ENCODE data around the gene TALDO1. TPM values are rescaled to one million over a fixed set of nuclear protein-coding genes. Genes with fewer than 3 reads are reported as not detected.
A peak's percentile ranks its signal among the peaks of the same experiment; 100 is the strongest.

TALDO1 gene
- total and polyA plus RNA-seq, 7 experiments from 2014 or later, result 61.4 to 272 (median 179) TPM

GRCh38 chr11:798093-798713, 50.9 kb downstream of the TALDO1 start, which contains the start of gene SLC25A22:
SLC25A22 (minus strand) TSS chr11:798281; CDS start chr11:795006, 3,275 bp downstream.
- H3K9me3 Mint-ChIP-seq, result no peaks in the 10 kb centered on the region
- ATAC-seq (peak; percentile 82), DNase-seq (peak; percentile 66 to 93 (median 83))
- H3K36me3 ChIP-seq (ENCODE audit: control insufficient read depth in 2 of 3, insufficient read depth in 3 of 3, low read length in 3 of 3), result peaks cover 0 to 51% (median 5%) of the 10 kb centered on the region in 3 experiments
- peak within 1 kb of the TSS; percentile 84 to 99 (median 90) for H3K4me3 Mint-ChIP-seq
- peak within 1 kb of the TSS; percentile 93 for H3K27ac ChIP-seq (ENCODE audit: low read depth, low read length)
- H3K27me3 Mint-ChIP-seq, result no peaks in the 10 kb centered on the region
- H3K4me3 ChIP-seq (ENCODE audit: low read length), result peak within 1 kb of the TSS; percentile 87
- intact Hi-C loops (cut with micrococcal nuclease), result loop anchor here (1.0 to 10.0 kb wide), 8 partner anchors 21 to 591 kb away; partner anchors contain the start of genes AP2A2 (in 1 of the 2), BET1L (in 1 of the 2), LMNTD2 (in 1 of the 2) and PSMD13 (in 1 of the 2)
- ChIA-PET POLR2A (interaction anchor here (0.9 to 8.5 kb wide), 7 partner anchors 8 to 222 kb away, joined by 3 to 66 read pairs (median 5); partner anchors contain the start of genes GATD1, PHRF1, PNPLA2 and RPLP2), CTCF (interaction anchor here (0.7 kb wide), 1 partner anchor 109 kb away, joined by 5 read pairs; no protein-coding TSS in a partner anchor)
- H3K27me3 ChIP-seq (ENCODE audit: control insufficient read depth in 2 of 2, insufficient read depth in 2 of 2, low read length in 2 of 2), result no peaks in the 10 kb centered on the region
- no peaks in the 10 kb centered on the region for H3K9me3 ChIP-seq (ENCODE audit: control insufficient read depth in 2 of 3, low read length in 3 of 3)
- H3K27ac Mint-ChIP-seq, result peak within 1 kb of the TSS; percentile 61 to 94 (median 92)
- peaks cover 14 to 16% of the 10 kb centered on the region in 2 donors for H3K4me1 ChIP-seq (ENCODE audit: control insufficient read depth in 2 of 2, insufficient read depth in 2 of 2, low read length in 2 of 2)
- peaks cover 0 to 15% (median 12%) of the 10 kb centered on the region in 7 donors for H3K4me1 Mint-ChIP-seq
- H3K36me3 Mint-ChIP-seq, result peaks cover 0 to 6% (median 0%) of the 10 kb centered on the region in 5 donors

- ChIA-PET POLR2A (interaction anchor here (1.2 to 8.5 kb wide), 3 partner anchors 9 to 20 kb away, joined by 3 to 66 read pairs (median 5); partner anchors contain the start of genes PNPLA2 and RPLP2), CTCF (interaction anchor here (0.8 kb wide), 1 partner anchor 49 kb away, joined by 3 read pairs; no protein-coding TSS in a partner anchor)
- no peak overlapping the region for H3K27ac ChIP-seq (ENCODE audit: low read depth, low read length)
- no peak for ATAC-seq
- H3K27ac Mint-ChIP-seq, result peak overlapping the region in 1 of 9 donors; percentile 4
- intact Hi-C loops (cut with micrococcal nuclease), result loop anchor here (5.0 to 10.0 kb wide), 5 partner anchors 72 to 562 kb away; partner anchors contain the start of genes AP2A2 (in 1 of the 2), LMNTD2 (in 1 of the 2), PSMD13 (in 1 of the 2) and RASSF7 (in 1 of the 2)
- peaks cover 0 to 38% (median 5%) of the 10 kb centered on the region in 3 experiments for H3K36me3 ChIP-seq (ENCODE audit: control insufficient read depth in 2 of 3, insufficient read depth in 3 of 3, low read length in 3 of 3)
- H3K9me3 Mint-ChIP-seq, result no peaks in the 10 kb centered on the region
- peaks cover 21 to 29% of the 10 kb centered on the region in 2 donors for H3K4me1 ChIP-seq (ENCODE audit: control insufficient read depth in 2 of 2, insufficient read depth in 2 of 2, low read length in 2 of 2)
- DNase-seq, result no peak
- no peaks in the 10 kb centered on the region for H3K9me3 ChIP-seq (ENCODE audit: control insufficient read depth in 2 of 3, low read length in 3 of 3)
- peaks cover 0 to 21% (median 16%) of the 10 kb centered on the region in 7 donors for H3K4me1 Mint-ChIP-seq
- H3K27me3 ChIP-seq (ENCODE audit: control insufficient read depth in 2 of 2, insufficient read depth in 2 of 2, low read length in 2 of 2), result no peaks in the 10 kb centered on the region
- H3K4me3 Mint-ChIP-seq, result peak overlapping the region in 2 of 10 donors; percentile 25 to 61
- H3K4me3 ChIP-seq (ENCODE audit: low read length), result no peak overlapping the region
- no peaks in the 10 kb centered on the region for H3K27me3 Mint-ChIP-seq
- peaks cover 0 to 4% (median 0%) of the 10 kb centered on the region in 5 donors for H3K36me3 Mint-ChIP-seq
Measured at GRCh38 chr11:799641-800316, 52.5 kb downstream of the TALDO1 start.

- H3K27ac ChIP-seq (ENCODE audit: low read depth, low read length), result no peak overlapping the region
- Mint-ChIP-seq H3K4me3 (peak overlapping the region in 2 of 10 donors; percentile 18 to 25), H3K36me3 (peaks cover 0 to 4% (median 0%) of the 10 kb centered on the region in 5 donors), H3K27me3 (no peaks in the 10 kb centered on the region), H3K27ac (no peak overlapping the region), H3K4me1 (peaks cover 0 to 21% (median 16%) of the 10 kb centered on the region in 7 donors), H3K9me3 (no peaks in the 10 kb centered on the region)
- peaks cover 0 to 38% (median 5%) of the 10 kb centered on the region in 3 experiments for H3K36me3 ChIP-seq (ENCODE audit: control insufficient read depth in 2 of 3, insufficient read depth in 3 of 3, low read length in 3 of 3)
- ChIA-PET CTCF (no interaction called here), POLR2A (interaction anchor here (1.7 to 8.5 kb wide), 2 partner anchors 9 to 19 kb away, joined by 4 to 66 read pairs; partner anchors contain the start of gene PNPLA2)
- H3K9me3 ChIP-seq (ENCODE audit: control insufficient read depth in 2 of 3, low read length in 3 of 3), result no peaks in the 10 kb centered on the region
- no peak overlapping the region for H3K4me3 ChIP-seq (ENCODE audit: low read length)
- intact Hi-C loops (cut with micrococcal nuclease), result no loop called here
- ATAC-seq (no peak), DNase-seq (no peak)
- H3K4me1 ChIP-seq (ENCODE audit: control insufficient read depth in 2 of 2, insufficient read depth in 2 of 2, low read length in 2 of 2), result peaks cover 17 to 29% of the 10 kb centered on the region in 2 donors
- H3K27me3 ChIP-seq (ENCODE audit: control insufficient read depth in 2 of 2, insufficient read depth in 2 of 2, low read length in 2 of 2), result no peaks in the 10 kb centered on the region
Measured at GRCh38 chr11:800473-800872, 53.2 kb downstream of the TALDO1 start.

- Histone ChIP-seq H3K27me3 (ENCODE audit: control insufficient read depth in 2 of 2, insufficient read depth in 2 of 2, low read length in 2 of 2) (no peaks in the 10 kb centered on the region), H3K9me3 (ENCODE audit: control insufficient read depth in 2 of 3, low read length in 3 of 3) (no peaks in the 10 kb centered on the region), H3K4me3 (ENCODE audit: low read length) (no peak overlapping the region), H3K4me1 (ENCODE audit: control insufficient read depth in 2 of 2, insufficient read depth in 2 of 2, low read length in 2 of 2) (peaks cover 15 to 28% of the 10 kb centered on the region in 2 donors), H3K27ac (ENCODE audit: low read depth, low read length) (no peak overlapping the region), H3K36me3 (ENCODE audit: control insufficient read depth in 2 of 3, insufficient read depth in 3 of 3, low read length in 3 of 3) (peaks cover 0 to 35% (median 5%) of the 10 kb centered on the region in 3 experiments)
- peak overlapping the region in 3 of 10 donors; percentile 21 to 58 (median 25) for H3K4me3 Mint-ChIP-seq
- H3K9me3 Mint-ChIP-seq, result no peaks in the 10 kb centered on the region
- POLR2A ChIA-PET, result interaction anchor here (1.7 to 8.5 kb wide), 2 partner anchors 10 to 18 kb away, joined by 4 to 66 read pairs; partner anchors contain the start of gene PNPLA2
- peak overlapping the region in 1 of 9 donors; percentile 18 for H3K27ac Mint-ChIP-seq
- peaks cover 0 to 17% (median 13%) of the 10 kb centered on the region in 7 donors for H3K4me1 Mint-ChIP-seq
- H3K36me3 Mint-ChIP-seq, result peaks cover 0 to 2% (median 0%) of the 10 kb centered on the region in 5 donors
- ATAC-seq (no peak), DNase-seq (no peak)
- CTCF ChIA-PET, result no interaction called here
- no peaks in the 10 kb centered on the region for H3K27me3 Mint-ChIP-seq
- intact Hi-C loops (cut with micrococcal nuclease), result no loop called here
Measured at GRCh38 chr11:801097-801780, 54.0 kb downstream of the TALDO1 start.

- intact Hi-C loops (cut with micrococcal nuclease), result no loop called here
- H3K4me1 ChIP-seq (ENCODE audit: control insufficient read depth in 2 of 2, insufficient read depth in 2 of 2, low read length in 2 of 2), result peaks cover 7 to 19% of the 10 kb centered on the region in 2 donors
- ChIA-PET CTCF (interaction anchor here (0.6 kb wide), 1 partner anchor 257 kb away, joined by 3 read pairs; no protein-coding TSS in a partner anchor), POLR2A (interaction anchor here (1.7 to 8.5 kb wide), 2 partner anchors 11 to 17 kb away, joined by 4 to 66 read pairs; partner anchors contain the start of gene PNPLA2)
- no peak overlapping the region for H3K27ac ChIP-seq (ENCODE audit: low read depth, low read length)
- Mint-ChIP-seq H3K27ac (no peak overlapping the region), H3K9me3 (no peaks in the 10 kb centered on the region), H3K27me3 (no peaks in the 10 kb centered on the region), H3K36me3 (peaks cover 0 to 2% (median 0%) of the 10 kb centered on the region in 5 donors), H3K4me1 (peaks cover 0 to 14% (median 10%) of the 10 kb centered on the region in 7 donors), H3K4me3 (no peak overlapping the region)
- ATAC-seq, result no peak
- no peak overlapping the region for H3K4me3 ChIP-seq (ENCODE audit: low read length)
- peaks cover 0 to 35% (median 5%) of the 10 kb centered on the region in 3 experiments for H3K36me3 ChIP-seq (ENCODE audit: control insufficient read depth in 2 of 3, insufficient read depth in 3 of 3, low read length in 3 of 3)
- no peaks in the 10 kb centered on the region for H3K27me3 ChIP-seq (ENCODE audit: control insufficient read depth in 2 of 2, insufficient read depth in 2 of 2, low read length in 2 of 2)
- DNase-seq, result no peak
- H3K9me3 ChIP-seq (ENCODE audit: control insufficient read depth in 2 of 3, low read length in 3 of 3), result no peaks in the 10 kb centered on the region
Measured at GRCh38 chr11:802018-802617, 54.9 kb downstream of the TALDO1 start.

Measured in naive thymus-derived CD4-positive, alpha-beta T cell (primary cell).